ENCODE data around the gene P2RX6. TPM values are rescaled to one million over a fixed set of nuclear protein-coding genes. Genes with fewer than 3 reads are reported as not detected.

The P2RX6 gene
- total RNA-seq, 1 experiment from 2014 or later = 0.46 TPM

DNA sequence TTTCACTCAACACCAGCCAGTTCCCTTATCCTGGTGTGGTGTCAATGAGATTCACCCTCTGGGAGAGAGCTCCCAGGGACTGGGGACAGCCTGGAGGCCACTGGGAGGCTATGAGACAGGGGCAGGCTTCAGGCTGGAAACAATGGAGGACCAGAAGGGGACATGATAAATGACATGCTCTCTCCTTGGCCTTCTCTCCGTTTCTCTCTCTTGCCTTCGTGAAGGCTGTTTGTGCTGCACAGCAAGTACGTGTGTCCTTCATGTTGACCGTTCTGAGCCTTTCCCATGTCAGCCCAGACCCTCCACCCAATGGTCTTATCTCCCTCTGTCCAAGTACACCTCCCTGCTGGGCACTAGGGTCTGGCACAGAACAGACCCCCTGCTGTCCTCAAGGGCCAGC lies 34.4 kb upstream of the P2RX6 start:
- BruUV-seq (replicated peaks) = no TSS peak
- CTCF ChIA-PET = no interaction called here
- Histone ChIP-seq H3K4me3 (ENCODE audit: low read depth in 2 of 2, low read length in 2 of 2) (no peak overlapping the region), H3K27me3 (ENCODE audit: control insufficient read depth, insufficient read depth, low read length) (no peaks in the 10 kb centered on the region), H3K9me3 (ENCODE audit: control insufficient read depth, insufficient read depth, low read depth, low read length) (no peaks in the 10 kb centered on the region), H3K27ac (ENCODE audit: low read length) (no peak overlapping the region), H3K4me1 (ENCODE audit: control insufficient read depth, insufficient read depth, low read length) (0 out of 2 replicates have a peak, but pooled peaks cover 3% of the 10 kb centered on the region), H3K36me3 (ENCODE audit: control insufficient read depth, insufficient read depth, low read length) (no peaks in the 10 kb centered on the region; the same call in 1 of the 2 replicates)
- TF ChIP-seq TCF7L2 (IDR thresholded peaks at IDR 0.05; ENCODE audit: low read depth, low read length) = no peak
- no peak for TF ChIP-seq SIN3A (IDR thresholded peaks at IDR 0.05; ENCODE audit: borderline replicate concordance, insufficient read depth, low read depth, low read length)
- TF ChIP-seq, protein P1, sequence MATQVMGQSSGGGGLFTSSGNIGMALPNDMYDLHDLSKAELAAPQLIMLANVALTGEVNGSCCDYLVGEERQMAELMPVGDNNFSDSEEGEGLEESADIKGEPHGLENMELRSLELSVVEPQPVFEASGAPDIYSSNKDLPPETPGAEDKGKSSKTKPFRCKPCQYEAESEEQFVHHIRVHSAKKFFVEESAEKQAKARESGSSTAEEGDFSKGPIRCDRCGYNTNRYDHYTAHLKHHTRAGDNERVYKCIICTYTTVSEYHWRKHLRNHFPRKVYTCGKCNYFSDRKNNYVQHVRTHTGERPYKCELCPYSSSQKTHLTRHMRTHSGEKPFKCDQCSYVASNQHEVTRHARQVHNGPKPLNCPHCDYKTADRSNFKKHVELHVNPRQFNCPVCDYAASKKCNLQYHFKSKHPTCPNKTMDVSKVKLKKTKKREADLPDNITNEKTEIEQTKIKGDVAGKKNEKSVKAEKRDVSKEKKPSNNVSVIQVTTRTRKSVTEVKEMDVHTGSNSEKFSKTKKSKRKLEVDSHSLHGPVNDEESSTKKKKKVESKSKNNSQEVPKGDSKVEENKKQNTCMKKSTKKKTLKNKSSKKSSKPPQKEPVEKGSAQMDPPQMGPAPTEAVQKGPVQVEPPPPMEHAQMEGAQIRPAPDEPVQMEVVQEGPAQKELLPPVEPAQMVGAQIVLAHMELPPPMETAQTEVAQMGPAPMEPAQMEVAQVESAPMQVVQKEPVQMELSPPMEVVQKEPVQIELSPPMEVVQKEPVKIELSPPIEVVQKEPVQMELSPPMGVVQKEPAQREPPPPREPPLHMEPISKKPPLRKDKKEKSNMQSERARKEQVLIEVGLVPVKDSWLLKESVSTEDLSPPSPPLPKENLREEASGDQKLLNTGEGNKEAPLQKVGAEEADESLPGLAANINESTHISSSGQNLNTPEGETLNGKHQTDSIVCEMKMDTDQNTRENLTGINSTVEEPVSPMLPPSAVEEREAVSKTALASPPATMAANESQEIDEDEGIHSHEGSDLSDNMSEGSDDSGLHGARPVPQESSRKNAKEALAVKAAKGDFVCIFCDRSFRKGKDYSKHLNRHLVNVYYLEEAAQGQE (IDR thresholded peaks at IDR 0.05; ENCODE audit: insufficient read depth in 1 of 2, low read depth in 2 of 2, low read length in 1 of 2) = no peak
- TF ChIP-seq, protein P2, sequence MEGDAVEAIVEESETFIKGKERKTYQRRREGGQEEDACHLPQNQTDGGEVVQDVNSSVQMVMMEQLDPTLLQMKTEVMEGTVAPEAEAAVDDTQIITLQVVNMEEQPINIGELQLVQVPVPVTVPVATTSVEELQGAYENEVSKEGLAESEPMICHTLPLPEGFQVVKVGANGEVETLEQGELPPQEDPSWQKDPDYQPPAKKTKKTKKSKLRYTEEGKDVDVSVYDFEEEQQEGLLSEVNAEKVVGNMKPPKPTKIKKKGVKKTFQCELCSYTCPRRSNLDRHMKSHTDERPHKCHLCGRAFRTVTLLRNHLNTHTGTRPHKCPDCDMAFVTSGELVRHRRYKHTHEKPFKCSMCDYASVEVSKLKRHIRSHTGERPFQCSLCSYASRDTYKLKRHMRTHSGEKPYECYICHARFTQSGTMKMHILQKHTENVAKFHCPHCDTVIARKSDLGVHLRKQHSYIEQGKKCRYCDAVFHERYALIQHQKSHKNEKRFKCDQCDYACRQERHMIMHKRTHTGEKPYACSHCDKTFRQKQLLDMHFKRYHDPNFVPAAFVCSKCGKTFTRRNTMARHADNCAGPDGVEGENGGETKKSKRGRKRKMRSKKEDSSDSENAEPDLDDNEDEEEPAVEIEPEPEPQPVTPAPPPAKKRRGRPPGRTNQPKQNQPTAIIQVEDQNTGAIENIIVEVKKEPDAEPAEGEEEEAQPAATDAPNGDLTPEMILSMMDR (IDR thresholded peaks at IDR 0.05) = no peak
- no peak for TF ChIP-seq POLR2AphosphoS5 (IDR thresholded peaks at IDR 0.05; ENCODE audit: low read depth, low read length)
- no peak for ATAC-seq
- intact Hi-C loops (cut with micrococcal nuclease; ENCODE audit: unreplicated experiment) = no loop called here
- DNase-seq (ENCODE audit: low read depth, low spot score) = no peak
- in situ Hi-C loops (cut with HindIII; ENCODE audit: low pct_unique_long_range_greater_than_20kb, low sequenced_read_pairs) = no loop called here
- POLR2A ChIA-PET = no interaction called here

DNA sequence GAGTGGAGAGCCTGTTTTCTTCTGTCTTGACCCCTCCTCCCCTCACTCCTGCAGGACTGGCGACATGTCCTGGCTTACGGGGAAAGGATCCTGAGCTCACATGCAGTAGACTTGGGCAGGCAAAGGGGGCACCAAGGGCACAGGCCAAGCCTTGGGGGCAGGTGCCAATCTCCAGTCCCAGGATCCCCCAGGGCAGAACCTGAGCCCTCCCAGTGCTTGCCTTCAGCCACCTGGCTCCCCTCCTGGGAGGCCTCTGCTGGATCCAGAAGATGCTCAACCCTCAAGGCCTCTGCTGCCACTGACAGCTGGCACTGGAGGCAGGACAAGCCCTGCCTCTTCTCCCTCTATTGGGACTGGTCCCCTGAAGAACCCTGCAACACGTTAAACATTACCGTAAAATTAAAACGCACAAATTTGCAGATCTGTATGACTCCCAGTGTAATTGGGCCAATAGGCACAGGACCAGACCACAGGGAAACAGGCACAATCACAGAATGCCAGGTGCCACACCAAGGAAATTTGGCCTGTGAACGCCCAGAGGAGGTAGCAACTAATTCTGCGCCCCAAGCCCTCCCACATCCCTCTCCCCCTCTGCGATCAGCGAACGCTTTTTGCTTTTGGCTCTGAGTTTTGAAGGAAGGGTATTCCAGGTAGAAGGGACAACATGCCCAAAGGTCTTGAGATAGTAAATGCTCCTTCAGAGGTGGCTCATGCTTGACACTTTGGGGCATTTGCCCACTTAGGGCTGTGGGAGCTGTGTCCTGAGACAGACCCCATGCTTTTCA lies 33.8 kb upstream of the P2RX6 start:
- Histone ChIP-seq H3K9me3 (ENCODE audit: control insufficient read depth, insufficient read depth, low read depth, low read length) (no peaks in the 10 kb centered on the region), H3K4me3 (ENCODE audit: low read depth in 2 of 2, low read length in 2 of 2) (peak overlapping the region; percentile 68 to 80), H3K27ac (ENCODE audit: low read length) (peak overlapping the region; percentile 87), H3K36me3 (ENCODE audit: control insufficient read depth, insufficient read depth, low read length) (no peaks in the 10 kb centered on the region; the same call in 1 of the 2 replicates), H3K4me1 (ENCODE audit: control insufficient read depth, insufficient read depth, low read length) (0 out of 2 replicates have a peak, but pooled peaks cover 3% of the 10 kb centered on the region), H3K27me3 (ENCODE audit: control insufficient read depth, insufficient read depth, low read length) (no peaks in the 10 kb centered on the region)
- ChIA-PET CTCF (interaction anchor here (0.7 kb wide), 1 partner anchor 10 kb away, joined by 4 read pairs; no protein-coding TSS in a partner anchor), POLR2A (no interaction called here)
- no peak for TF ChIP-seq POLR2AphosphoS5 (IDR thresholded peaks at IDR 0.05; ENCODE audit: low read depth, low read length)
- TF ChIP-seq, protein P2 (IDR thresholded peaks at IDR 0.05) = no peak
- TF ChIP-seq SIN3A (IDR thresholded peaks at IDR 0.05; ENCODE audit: borderline replicate concordance, insufficient read depth, low read depth, low read length) = no peak
- TF ChIP-seq, protein P1 (IDR thresholded peaks at IDR 0.05; ENCODE audit: insufficient read depth in 1 of 2, low read depth in 2 of 2, low read length in 1 of 2) = no peak
- TF ChIP-seq TCF7L2 (IDR thresholded peaks at IDR 0.05; ENCODE audit: low read depth, low read length) = no peak
- intact Hi-C loops (cut with micrococcal nuclease; ENCODE audit: unreplicated experiment) = no loop called here
- DNase-seq (ENCODE audit: low read depth, low spot score) (no peak), ATAC-seq (no peak)
- in situ Hi-C loops (cut with HindIII; ENCODE audit: low pct_unique_long_range_greater_than_20kb, low sequenced_read_pairs) = no loop called here
- TSS peak; percentile 78 for BruUV-seq (replicated peaks)

All from Panc1 (cell line).